ENCODE data around the gene IL17RB.

DNA sequence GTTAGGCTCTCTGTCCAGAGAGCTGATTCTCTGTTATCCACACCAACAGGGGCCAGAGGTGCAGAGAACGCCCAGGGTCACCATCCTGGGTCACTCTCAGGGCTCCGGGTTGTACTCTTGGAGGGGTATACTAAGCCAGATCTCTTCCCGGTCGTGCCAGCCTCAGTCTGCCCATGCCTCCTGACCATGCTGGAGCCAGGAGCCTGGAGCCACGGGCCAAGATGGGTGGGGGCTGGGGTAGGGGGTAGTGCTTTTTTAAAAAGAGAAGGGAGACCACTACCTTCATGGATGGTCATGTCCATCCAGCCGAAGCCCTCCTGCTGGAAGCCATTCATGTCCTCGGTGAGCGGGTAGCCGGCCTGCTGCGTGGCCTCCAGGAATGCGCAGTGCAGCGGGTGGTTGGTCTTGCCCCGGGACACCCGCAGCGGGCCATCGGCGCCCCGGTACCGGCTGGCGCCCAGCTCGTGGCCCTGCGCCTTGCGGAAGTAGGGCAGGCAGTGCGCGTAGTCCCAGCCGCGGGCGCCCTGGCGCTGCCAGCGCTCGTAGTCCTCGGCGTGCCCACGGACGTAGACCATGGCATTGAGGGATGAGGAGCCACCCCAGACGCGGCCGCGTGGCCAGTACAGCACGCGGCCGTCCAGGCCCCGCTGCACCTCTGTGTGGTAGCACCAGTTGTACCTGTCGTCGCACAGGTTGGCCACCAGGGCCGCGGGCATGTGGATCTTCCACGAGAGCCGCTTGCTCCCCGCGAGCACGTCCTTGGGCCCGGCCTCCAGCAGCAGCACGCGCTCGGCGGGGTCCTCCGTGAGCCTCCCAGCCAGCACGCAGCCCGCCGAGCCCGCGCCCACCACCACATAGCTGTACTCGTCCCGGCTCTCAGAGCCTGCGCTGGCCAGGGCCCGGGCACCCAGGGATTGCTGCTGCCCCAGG lies 23.1 kb upstream of the IL17RB start:
- TF ChIP-seq, protein P1, sequence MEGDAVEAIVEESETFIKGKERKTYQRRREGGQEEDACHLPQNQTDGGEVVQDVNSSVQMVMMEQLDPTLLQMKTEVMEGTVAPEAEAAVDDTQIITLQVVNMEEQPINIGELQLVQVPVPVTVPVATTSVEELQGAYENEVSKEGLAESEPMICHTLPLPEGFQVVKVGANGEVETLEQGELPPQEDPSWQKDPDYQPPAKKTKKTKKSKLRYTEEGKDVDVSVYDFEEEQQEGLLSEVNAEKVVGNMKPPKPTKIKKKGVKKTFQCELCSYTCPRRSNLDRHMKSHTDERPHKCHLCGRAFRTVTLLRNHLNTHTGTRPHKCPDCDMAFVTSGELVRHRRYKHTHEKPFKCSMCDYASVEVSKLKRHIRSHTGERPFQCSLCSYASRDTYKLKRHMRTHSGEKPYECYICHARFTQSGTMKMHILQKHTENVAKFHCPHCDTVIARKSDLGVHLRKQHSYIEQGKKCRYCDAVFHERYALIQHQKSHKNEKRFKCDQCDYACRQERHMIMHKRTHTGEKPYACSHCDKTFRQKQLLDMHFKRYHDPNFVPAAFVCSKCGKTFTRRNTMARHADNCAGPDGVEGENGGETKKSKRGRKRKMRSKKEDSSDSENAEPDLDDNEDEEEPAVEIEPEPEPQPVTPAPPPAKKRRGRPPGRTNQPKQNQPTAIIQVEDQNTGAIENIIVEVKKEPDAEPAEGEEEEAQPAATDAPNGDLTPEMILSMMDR (IDR thresholded peaks at IDR 0.05; ENCODE audit: insufficient read depth, low read length, poor library complexity, severe bottlenecking), result no peak
- TF ChIP-seq EZH2phosphoT487 (conservative IDR thresholded peaks at IDR 0.05; ENCODE audit: low read length), result no peak
